ENCODE measurements around the gene MTCL1.

Gene MTCL1

GRCh38 chr18:8795586-8796325 lies 90.4 kb downstream of the MTCL1 start:
- no peak for DNase-seq

DNA sequence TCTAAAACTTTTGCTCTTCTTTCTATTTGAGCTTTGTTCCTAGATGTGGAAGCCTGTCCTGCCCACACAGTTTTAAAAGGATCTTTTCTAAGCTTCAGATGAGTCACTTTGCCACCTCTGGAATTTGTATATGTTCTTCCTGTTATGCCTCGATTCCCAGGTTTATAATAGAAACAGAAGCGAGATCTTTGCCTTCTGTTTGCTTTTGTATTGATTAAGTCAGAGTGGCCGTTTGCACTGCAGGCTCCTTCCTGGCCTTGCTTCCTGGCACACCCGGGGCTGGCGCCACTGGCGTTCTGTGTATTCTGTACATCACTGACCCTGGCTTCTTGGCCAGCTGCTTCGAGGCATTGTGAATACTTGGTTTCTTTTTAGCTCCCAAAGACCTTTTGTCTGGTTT lies 91.8 kb downstream of the MTCL1 start:
- DNase-seq: no peak

DNA sequence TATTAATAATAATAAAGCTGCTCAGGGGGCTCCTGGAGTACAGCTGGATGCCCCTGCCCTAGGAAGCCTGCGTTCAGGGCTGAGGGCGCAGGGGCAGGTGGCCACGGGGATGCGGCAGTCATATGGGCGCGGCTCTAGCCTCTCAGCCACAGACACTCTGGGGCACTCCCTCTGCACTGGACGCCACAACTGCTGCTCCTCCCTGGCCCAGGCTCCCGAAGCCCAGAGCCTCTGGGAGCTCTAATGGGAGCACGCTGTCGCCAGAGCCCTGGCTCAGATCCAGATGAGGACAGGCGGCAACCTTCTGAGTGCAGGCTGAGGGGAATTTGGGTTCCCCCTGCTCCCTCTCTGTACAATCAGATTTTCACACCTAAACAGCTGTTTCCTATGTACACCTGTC lies 93.6 kb downstream of the MTCL1 start:
- DNase-seq: no peak

- no peak for DNase-seq
These were observed 94.5 kb downstream of the MTCL1 start for GRCh38 chr18:8799596-8800441.

- DNase-seq: no peak
These were observed 95.1 kb downstream of the MTCL1 start for GRCh38 chr18:8800445-8800844.

GRCh38 chr18:8800876-8801262 lies 95.5 kb downstream of the MTCL1 start:
- no peak for DNase-seq

- DNase-seq: no peak
These were observed 96.0 kb downstream of the MTCL1 start for GRCh38 chr18:8801263-8801901.

- DNase-seq: no peak
These were observed 96.8 kb downstream of the MTCL1 start for GRCh38 chr18:8802017-8802672.

GRCh38 chr18:8803063-8803795 lies 97.9 kb downstream of the MTCL1 start:
- DNase-seq: no peak

GRCh38 chr18:8803957-8804356 lies 98.6 kb downstream of the MTCL1 start:
- no peak for DNase-seq

DNA sequence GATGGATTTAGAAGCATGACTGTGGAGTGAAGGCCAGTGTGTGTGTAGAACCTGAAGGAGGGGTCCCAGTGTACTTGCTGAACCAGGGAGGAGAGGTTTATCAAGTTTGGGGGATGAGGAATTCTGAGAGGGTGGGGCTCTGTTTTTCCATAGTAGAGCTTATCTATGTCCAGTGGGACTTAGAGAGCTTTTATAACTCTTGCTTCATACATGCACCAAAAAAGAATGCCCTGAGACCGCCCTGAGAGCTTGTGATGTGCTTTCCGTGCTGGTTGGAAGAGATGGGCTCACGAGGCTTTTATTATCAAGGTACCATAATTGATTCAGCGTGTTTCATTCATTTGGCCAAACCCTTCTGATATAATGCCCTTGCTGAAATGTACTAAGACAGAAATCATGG lies 100.2 kb downstream of the MTCL1 start:
- no peak for DNase-seq

GRCh38 chr18:8806100-8806797 lies 100.9 kb downstream of the MTCL1 start:
- no peak for DNase-seq

- DNase-seq: no peak
These were observed 101.6 kb downstream of the MTCL1 start for GRCh38 chr18:8806798-8807487.

- DNase-seq: no peak
These were observed 102.1 kb downstream of the MTCL1 start for GRCh38 chr18:8807488-8807805.

DNA sequence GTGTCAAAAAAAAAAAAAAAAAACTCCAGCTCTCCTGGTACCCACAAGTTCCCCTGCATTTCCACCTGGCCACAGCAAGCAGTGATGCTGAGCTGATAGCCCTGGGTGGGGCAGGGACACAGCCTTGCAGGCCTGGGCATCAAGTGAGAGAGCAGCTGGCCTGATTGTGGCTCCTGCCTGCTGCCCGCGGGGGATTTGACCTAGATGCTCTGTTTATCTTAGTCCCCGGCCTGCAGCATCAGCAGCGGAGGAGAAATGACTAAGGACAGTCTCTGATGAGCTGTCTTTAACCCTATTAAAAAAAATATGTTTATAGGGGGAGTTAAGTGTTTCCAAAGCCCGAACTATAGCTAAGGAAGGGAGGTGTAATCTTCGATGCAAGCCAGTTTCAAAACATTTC lies 102.6 kb downstream of the MTCL1 start:
- no peak for DNase-seq

- DNase-seq: no peak
These were observed 104.2 kb downstream of the MTCL1 start for GRCh38 chr18:8809514-8809913.

DNA sequence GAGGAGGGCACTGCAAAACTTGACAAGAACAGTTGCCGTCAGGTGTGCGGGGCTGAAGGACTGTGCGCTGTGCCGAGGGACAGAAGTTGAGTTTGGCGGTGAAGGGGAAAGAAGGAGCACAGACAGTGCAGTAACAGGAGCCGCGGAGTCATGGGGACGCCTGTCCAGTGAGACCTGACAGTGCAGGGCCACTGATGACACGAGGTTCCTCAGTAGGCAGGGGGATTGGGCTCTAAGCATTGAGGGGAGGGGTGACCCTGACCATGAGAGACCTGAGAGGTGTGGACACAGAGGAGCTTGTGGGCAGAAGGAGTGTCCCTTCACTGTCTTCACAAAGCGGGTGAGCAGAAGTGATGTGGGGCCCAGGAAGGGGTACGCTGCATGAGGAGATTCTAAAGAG lies 104.8 kb downstream of the MTCL1 start:
- no peak for DNase-seq

DNA sequence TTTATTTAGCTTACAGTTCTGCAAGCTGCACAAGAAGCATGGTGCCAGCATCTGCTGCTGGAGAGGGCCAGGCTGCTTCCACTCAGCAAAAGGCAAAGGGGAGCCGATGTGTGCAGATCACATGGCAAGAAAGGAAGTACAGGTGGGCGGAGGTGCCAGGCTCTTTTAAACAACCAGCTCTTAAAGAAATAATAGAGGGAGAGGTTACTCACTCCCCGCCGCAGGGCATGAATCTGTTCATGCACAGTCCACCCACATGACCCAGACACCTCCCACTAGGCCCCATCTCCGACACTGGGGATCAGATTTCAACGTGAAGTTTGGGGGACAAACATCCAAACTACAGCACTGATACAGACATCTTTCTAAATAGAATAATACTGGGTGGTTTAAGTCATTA lies 105.8 kb downstream of the MTCL1 start:
- no peak for DNase-seq

GRCh38 chr18:8812631-8813030 lies 107.3 kb downstream of the MTCL1 start:
- DNase-seq: no peak

DNA sequence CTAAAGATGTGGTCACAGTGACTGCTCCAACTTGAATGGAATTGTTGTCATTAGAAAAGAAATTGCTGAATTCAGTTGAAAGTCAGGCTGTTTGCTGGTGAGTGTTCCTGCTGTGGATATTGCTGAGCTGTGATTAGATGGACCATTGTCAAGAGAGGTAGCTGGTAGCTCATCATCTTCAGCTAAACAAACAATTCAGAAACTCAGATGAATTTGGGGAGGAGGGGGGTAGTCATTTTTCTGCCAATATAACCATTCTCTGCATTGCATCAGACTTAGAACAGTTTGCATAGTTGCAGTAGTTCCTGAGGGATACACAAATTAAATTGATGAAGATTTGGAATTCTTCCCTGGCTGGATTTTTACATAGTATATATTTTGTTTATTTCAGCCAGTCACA lies 108.3 kb downstream of the MTCL1 start:
- no peak for DNase-seq

- no peak for DNase-seq
These were observed 108.8 kb downstream of the MTCL1 start for GRCh38 chr18:8814206-8814605.

- DNase-seq: no peak
These were observed 110.9 kb downstream of the MTCL1 start for GRCh38 chr18:8816220-8816619.

Measured in stimulated activated CD4-positive, alpha-beta T cell treated with anti-CD3 and anti-CD28 coated beads, Interleukin-2, amount 100 ng/mL, for 48 hours (primary cell).